GM12892 (cell line): ENCODE data around the gene CAPZA1.

Experiments used
- DNase-seq: peaks from one replicate; pipeline ENCODE4 v3.0.0; 2011; ENCODE audit not compliant: insufficient read length
- FAIRE-seq: peaks from 2 replicates; lab custom pipeline; 2011; peaks lifted over from hg19 to GRCh38; lab: Jason Lieb, UNC
- POLR2A ChIP-seq: IDR thresholded peaks from 2 replicates; pipeline ENCODE4 v1.6.1; 2011; ENCODE audit warnings: low read depth, low read length, control low read depth
- POLR2AphosphoS5 ChIP-seq: IDR thresholded peaks from 2 replicates; pipeline ENCODE4 v1.6.1; 2011; ENCODE audit warnings: low read depth, low read length, control low read depth
- TAF1 ChIP-seq: IDR thresholded peaks from 2 replicates; pipeline ENCODE4 v1.6.1; 2011; ENCODE audit warnings: low read depth, mild to moderate bottlenecking, control low read depth, low read length, borderline replicate concordance

CAPZA1 gene

DNA sequence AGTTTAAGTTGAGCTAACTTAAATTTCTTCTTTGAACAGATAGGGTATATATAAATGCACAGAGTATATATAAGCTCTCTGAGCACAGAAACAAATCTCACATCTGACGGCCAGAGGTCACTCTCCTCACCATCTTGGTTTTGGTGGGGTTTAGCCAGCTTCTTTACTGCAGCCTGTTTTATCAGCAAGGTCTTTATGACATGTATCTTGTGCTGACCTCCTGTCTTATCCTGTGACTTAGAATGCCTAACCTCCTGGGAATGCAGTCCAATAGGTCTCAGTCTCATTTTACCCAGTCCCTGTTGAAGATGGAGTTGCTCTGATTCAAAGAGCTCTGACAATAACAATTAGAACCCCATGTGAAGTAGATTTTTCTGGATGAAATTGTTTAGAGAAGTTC is 53.2 kb downstream of the CAPZA1 start:
- DNase-seq (no peak), FAIRE-seq (no peak)
- TF ChIP-seq TAF1 (no peak), POLR2AphosphoS5 (peak; percentile 50; the same call in 1 of the 2 replicates)

DNA sequence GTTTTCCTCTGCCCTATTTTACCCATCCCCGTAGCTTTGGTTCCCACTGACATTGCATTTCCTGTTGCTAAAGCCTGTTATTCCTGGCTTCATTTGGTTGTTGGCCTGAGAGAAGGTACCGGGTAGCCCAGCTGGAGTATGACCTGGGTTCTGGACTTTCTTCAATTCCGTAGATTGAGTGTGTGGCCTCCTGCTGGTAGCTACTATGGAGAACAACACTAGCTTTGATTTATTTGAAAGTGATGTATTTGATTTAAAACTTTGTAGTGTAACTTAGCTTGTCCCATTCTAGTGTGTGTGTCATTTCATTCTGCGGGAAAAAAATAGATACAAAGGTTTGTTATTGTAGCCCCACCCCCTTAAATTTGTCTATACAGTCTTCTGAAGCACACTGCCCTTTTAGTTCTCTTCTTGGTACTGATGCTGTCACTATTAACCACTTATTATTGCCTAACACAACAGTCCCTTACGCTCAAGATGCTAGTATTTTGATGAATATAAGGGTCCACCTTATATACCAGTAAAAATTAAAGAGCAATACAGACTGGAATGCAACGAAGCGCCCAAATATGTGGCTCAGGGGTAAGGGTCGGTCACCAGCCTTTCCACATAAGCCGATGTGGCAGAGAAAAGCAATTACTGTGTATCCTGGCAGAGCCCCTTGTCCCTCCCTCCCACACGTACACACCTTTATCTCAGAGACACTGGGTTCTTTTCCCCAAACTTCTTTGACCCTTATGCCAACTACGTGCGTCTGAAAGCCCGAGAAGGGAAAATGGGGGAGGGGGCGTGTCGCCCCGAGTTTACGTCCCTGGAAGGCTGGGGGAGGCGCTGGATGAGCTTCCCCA is 54.2 kb downstream of the CAPZA1 start:
- FAIRE-seq (peak; percentile 75), DNase-seq (no peak)
- TF ChIP-seq TAF1 = no peak
- peak; percentile 2; the same call in 1 of the 2 replicates for TF ChIP-seq POLR2A
- TF ChIP-seq POLR2AphosphoS5 = no peak

DNA sequence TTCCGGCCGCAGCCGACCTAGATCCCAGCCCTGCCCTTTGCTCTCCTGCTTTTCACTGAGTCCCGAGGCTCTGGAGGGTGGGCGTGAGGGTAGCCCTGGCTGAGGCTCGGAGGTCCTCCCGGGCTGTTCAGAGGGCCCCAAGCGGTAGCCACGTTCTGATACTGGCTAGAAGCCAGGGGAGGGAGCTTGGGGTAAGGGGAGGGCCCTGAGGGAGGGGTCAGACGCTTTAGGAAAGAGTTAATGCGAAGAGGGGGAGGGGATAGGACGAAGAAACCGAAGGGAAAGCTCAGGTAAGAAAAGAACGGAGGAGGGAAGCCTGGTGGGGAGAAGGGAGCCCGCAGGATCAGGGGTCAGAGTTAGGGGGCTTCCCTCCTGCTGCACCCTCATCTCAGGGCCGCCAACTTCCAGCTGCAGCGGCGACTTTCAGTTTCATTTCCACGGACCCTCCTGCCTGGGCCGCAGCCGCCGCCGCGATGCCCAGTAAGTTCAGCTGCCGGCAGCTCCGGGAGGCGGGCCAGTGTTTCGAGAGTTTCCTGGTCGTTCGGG is 54.9 kb downstream of the CAPZA1 start, which contains the start of gene MOV10:
TSS of gene MOV10 (plus strand) at position 220 of the 546 bp plus-strand sequence. CDS start at position 474, 254 bp downstream.
- TF ChIP-seq POLR2A (no peak; the same call in none of the 2 replicates), POLR2AphosphoS5 (peak; percentile 52; the same call in 1 of the 2 replicates), TAF1 (peak; percentile 91)
- peak; percentile 45 for DNase-seq
- peak; percentile 76 for FAIRE-seq

DNA sequence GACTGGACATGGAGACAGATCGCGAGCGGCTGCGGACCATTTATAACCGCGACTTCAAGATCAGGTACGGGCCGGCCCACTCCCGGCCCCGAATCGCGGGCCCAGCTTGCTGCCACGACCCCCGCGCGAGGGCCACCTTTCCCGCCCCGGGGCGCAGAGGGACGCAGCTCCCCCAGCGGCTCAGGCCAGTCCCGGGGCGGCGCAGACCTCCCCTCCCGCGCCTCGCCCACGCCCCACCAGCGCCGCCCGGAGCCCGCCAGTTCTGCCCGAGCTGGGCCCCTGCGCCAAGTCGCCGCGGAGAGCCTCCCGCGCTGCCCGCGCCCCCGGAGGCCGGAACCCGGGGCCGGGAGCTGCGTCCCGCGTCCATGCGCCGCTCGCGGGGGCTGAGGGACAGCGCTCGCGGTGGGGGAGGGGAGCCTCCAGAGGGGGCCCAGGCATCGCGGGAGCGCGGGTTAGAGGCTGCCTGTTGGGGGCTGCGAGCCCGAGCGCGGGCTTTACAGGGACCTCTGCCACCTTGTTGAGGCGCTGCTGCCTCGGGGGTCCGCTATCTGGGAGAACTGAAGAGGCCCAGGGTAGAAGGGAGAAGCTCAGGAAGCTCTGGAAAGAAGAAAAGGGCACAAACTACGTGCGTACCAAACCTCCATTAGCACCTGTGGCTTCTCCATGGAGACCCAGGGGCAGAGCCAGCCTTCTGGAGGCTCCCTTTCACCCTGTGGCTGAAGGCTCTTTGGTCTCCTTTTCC is 55.5 kb downstream of the CAPZA1 start:
- TF ChIP-seq POLR2AphosphoS5 = no peak
- TF ChIP-seq POLR2A = no peak
- peak; percentile 45 for DNase-seq
- FAIRE-seq = no peak

DNA sequence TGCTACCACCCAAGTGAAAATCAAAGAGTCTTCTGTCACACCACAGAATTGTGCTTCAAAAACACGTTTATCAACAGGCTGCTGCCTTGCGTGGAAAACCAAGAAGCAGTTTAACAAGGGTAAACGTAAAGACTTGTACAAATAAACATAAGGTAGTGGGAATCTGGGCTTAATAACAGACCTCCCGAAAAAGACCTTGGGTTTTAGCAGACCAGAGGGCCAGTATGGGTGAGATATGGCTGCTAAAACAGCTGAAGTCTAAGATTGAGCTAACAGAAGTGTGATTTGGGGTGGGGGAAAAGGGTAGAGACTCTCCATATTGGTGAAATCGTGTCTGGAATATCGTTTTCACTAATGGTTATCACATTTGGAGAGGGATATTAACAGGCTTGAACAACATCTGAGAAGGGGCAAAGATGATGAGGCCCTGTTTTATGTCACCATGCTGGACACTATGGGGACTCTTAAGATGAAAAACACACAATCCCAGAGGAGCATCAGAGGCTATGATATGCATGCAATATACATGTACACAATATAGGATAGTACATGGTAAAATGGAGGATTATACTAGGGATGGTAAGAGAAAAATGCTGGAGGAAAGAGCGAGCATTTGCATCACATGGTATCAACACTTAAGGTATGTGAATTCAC is 56.2 kb downstream of the CAPZA1 start:
- FAIRE-seq (no peak), DNase-seq (no peak)
- no peak for TF ChIP-seq POLR2A
- no peak for TF ChIP-seq POLR2AphosphoS5
- TF ChIP-seq TAF1 = no peak

DNA sequence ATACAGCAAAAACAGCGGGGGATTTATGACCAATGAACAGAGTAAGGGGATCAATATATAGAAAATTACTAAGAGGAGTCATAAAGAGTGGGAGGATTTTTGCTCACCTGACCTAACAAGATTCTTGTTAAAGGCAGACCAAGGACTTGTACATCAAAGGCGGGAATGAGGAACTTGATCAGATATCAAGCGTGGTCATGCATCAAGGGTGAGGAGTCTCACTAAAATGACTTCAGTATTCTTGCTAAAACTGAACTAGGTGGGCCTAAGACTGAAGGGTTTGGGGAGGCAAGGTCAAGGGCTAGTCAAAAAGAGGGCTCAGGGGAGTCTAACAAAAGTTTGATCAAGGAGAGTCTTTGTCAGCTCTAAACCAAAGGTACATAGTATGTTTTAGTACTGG is 56.9 kb downstream of the CAPZA1 start:
- FAIRE-seq (no peak), DNase-seq (no peak)
- TF ChIP-seq POLR2A (no peak), TAF1 (no peak), POLR2AphosphoS5 (no peak)

DNA sequence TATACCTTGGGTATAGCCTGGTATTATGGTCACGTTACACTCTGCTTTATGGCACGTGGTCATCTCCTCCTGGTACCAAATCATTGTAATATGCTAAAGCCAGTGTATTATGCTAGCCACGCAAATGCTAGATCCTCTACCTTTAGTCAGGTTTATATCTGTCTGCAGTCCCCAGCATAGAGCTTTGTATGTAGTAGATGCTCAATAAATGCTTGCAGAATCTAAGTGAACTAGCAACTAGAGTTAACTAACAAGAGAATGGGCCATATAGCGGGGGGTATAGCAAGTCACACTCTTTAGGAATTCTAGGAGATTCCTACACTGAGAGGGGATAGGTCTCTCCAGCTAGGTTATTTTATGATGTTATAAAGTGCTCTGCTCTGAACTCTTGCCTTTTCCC is 57.9 kb downstream of the CAPZA1 start:
- no peak for FAIRE-seq
- DNase-seq = no peak
- no peak for TF ChIP-seq POLR2A

DNA sequence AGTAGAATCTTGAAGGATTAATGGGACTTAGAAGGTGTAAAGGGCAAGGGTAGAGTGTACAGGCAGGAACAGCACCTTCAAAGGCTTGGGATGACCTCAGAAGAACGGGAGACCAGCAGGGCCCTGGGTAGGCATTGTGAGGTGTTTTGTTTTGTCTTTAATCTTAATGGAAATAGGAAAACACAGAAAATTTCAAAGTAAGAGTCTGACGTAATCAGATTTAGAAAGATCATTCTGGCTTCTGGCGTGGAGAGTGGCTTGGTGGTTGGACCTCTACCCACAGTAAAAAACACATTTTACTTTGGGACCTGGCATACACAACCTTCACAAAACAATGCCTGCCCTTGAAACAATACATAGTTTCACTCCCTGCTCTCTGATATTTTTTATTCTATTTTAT is 59.0 kb downstream of the CAPZA1 start:
- no peak for TF ChIP-seq POLR2AphosphoS5
- no peak for TF ChIP-seq TAF1
- no peak for TF ChIP-seq POLR2A
- no peak for DNase-seq
- FAIRE-seq = no peak

DNA sequence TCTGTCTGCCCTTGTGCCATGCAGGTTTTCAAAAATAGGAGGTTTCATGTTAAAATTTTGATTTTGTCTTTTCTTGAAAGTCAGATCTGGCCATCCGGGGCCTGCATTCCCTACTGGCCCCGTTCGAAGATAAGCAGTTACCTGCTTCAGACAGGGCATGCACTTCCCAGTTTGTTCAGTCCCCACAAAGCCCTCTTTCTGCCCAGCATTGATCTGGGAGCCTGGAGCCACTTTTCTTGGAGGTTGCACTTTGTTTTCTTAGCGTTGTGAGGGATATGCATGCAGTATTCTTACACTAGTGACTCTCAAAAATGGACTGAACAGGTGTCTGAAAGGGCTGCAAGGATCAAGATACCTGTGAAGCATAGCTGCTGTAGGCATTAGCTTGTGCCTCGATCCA is 66.3 kb downstream of the CAPZA1 start:
- no peak for DNase-seq
- TF ChIP-seq TAF1 (no peak), POLR2AphosphoS5 (no peak), POLR2A (no peak)
- FAIRE-seq = no peak

DNA sequence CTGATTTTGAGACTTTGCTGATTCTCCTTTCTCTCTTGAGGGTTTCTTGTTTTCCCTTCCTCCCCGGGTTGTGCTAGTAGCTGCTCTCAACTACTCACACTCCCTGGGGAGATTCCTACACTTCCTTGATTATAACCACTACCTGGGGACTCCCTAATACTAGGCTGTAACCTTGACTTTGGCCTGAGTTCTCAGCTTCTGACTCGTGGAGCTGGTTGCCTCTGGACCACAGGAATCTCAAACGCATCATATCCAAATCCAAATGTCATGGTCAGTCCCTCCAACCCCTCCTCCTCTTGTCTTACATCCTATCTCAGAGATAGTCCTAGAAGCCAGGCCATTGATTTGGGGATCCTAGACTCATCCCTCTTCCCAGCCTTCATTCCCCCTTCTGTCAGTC is 66.8 kb downstream of the CAPZA1 start:
- no peak for FAIRE-seq

DNA sequence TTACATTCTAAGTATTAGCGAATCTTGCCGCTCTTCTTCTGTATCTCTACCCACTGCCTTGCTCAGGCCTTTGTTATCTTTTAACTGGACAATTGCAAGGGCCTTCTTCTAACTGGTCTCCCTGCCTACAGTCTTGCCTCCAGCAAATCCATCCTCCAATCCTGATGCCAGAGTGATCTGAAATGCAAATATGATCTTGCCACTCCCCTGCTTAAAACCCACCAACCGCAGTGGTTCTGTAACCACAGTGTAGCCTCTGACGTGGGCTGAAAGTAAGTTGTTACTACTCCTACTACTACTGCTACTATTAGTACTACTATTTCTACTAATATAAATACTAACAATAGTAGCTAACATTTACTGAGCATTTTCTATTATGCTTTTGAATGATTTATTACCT is 67.2 kb downstream of the CAPZA1 start:
- DNase-seq (no peak), FAIRE-seq (no peak)
- TF ChIP-seq POLR2AphosphoS5 (no peak), TAF1 (no peak), POLR2A (no peak)

More for the DNA sequence above, 66.8 kb downstream of the CAPZA1 start:
- DNase-seq = no peak
- TF ChIP-seq TAF1 = no peak
- no peak for TF ChIP-seq POLR2AphosphoS5
- TF ChIP-seq POLR2A = no peak

DNA sequence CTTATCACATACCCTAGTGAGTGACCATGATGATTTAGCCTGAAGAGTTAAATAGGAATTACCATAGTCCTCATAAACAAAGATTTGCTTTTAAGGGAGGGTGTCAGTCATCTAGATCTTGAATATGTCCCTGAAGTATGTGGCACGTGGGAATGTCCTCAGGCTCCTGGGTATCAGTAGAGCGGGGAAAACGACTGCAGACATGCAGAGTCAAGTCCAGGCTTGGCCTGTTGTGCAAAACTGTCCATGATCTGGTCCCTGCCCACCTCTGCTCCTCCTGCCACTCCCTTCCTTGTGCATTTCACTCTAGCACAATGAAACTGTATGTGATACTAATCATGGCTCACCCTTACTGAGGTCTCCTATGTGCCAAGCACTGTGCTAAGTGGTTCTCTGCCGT is 67.7 kb downstream of the CAPZA1 start:
- FAIRE-seq (no peak), DNase-seq (no peak)
- TF ChIP-seq POLR2AphosphoS5 (no peak), POLR2A (no peak), TAF1 (no peak)
